K562 (cell line): ENCODE data around the gene ACAA2. TPM values are rescaled to one million over a fixed set of nuclear protein-coding genes. Genes with fewer than 3 reads are reported as not detected.
"Not testable (repeated sequence)": the region's sequence is repeated elsewhere in the genome, so short reads cannot be mapped to it uniquely, and the experiment has no call there.

Experiments used
- ATAC-seq: fragments of 200-7000 bp; cut with Tn5 transposase; 3 replicates; pipeline ENCODE4 v1.9.1; 2020; ENCODE audit warnings: moderate library complexity
- BruUV-seq: library from RNA; stranded (reverse); fragments of 400-500 nt; replicated peaks from 2 replicates; lab custom pipeline; 2021; lab: Mats Ljungman, UMichigan
- CTCF ChIA-PET: fragments of 300-600 bp; formaldehyde crosslinking; extraction: SDS; loops from one replicate; lab custom pipeline; 2021; ENCODE audit warnings: low intra/inter-chr PET ratio; lab: Yijun Ruan, JAX
- POLR2A ChIA-PET: fragments of 300-600, 350-650 bp; sonication (Branson Sonifier 250); formaldehyde crosslinking; extraction: SDS; loops from one replicate; lab custom pipeline; 2021; ENCODE audit warnings: antibody characterized with exemption, inconsistent platforms; lab: Yijun Ruan, JAX
- DNase-seq, 4 experiments: peaks; one replicate each; pipeline versions ENCODE4 v3.0.0 to v3.0.0-alpha.2; 2011 to 2018; ENCODE audit warnings: low spot score in 3 of 4, mixed read lengths in 3 of 4; ENCODE audit errors: extremely low read depth in 1 of 4
- FAIRE-seq: peaks from 2 replicates; lab custom pipeline; 2011; peaks lifted over from hg19 to GRCh38; lab: Jason Lieb, UNC
- H2AFZ ChIP-seq: 2 replicates; pipeline ENCODE4 v1.6.0; 2011; ENCODE audit warnings: low read depth, low read length, control low read depth, inconsistent platforms
- H3K27ac ChIP-seq: fragments of 200-600 bp; 3 replicates; pipeline ENCODE4 v1.8.0; 2011; ENCODE audit warnings: low read depth, mild to moderate bottlenecking, control low read depth, inconsistent platforms, low read length, moderate library complexity, mixed read lengths; ENCODE audit errors: extremely low read depth
- H3K27me3 ChIP-seq, 2 experiments: fragments of 300-600 bp in 1 of 2; 2 replicates in 1 of 2; 3 replicates in 1 of 2; pipeline versions ENCODE4 v1.6.0 to v1.8.0; 2011; ENCODE audit warnings: inconsistent platforms in 2 of 2, low read length in 2 of 2, mild to moderate bottlenecking in 1 of 2, mixed read lengths in 1 of 2, moderate library complexity in 1 of 2; ENCODE audit not compliant: control insufficient read depth in 2 of 2, insufficient read depth in 2 of 2
- H3K36me3 ChIP-seq: fragments of 300-600 bp; 3 replicates; pipeline ENCODE4 v1.8.0; 2011; ENCODE audit warnings: mild to moderate bottlenecking, low read length, inconsistent platforms; ENCODE audit not compliant: control insufficient read depth, insufficient read depth
- H3K4me1 ChIP-seq, 2 experiments: fragments of 200-600 bp in 1 of 2; replicated peaks in 1 of 2; 2 replicates in 1 of 2; 3 replicates in 1 of 2; pipeline versions ENCODE4 v1.5.1 to v1.8.0; 2011; ENCODE audit warnings: inconsistent platforms in 2 of 2, low read length in 2 of 2, mild to moderate bottlenecking in 1 of 2, mixed read lengths in 1 of 2, moderate library complexity in 1 of 2; ENCODE audit not compliant: control insufficient read depth in 2 of 2, insufficient read depth in 2 of 2
- H3K4me2 ChIP-seq: 2 replicates; pipeline ENCODE4 v1.6.1; 2011; ENCODE audit warnings: low read length, control low read depth, inconsistent platforms, mixed read lengths; ENCODE audit not compliant: insufficient read depth
- H3K4me3 ChIP-seq: fragments of 200-600 bp; sonication (generic), shearing (Covaris generic); 2 replicates; pipeline ENCODE4 v1.5.1; 2016; ENCODE audit warnings: control low read depth, inconsistent platforms
- H3K79me2 ChIP-seq: fragments of 200-600 bp; 3 replicates; pipeline ENCODE4 v1.8.0; 2011; ENCODE audit warnings: low read length, inconsistent platforms; ENCODE audit not compliant: control insufficient read depth, insufficient read depth
- H3K9ac ChIP-seq, 2 experiments: 2 replicates each; pipeline versions ENCODE4 v1.6.0 to v1.6.1; 2011; ENCODE audit warnings: low read depth in 2 of 2, low read length in 2 of 2, control low read depth in 1 of 2, inconsistent platforms in 1 of 2, mild to moderate bottlenecking in 1 of 2, mixed read lengths in 1 of 2; ENCODE audit not compliant: insufficient read depth in 1 of 2
- H3K9me1 ChIP-seq: one replicate; pipeline ENCODE4 v1.6.0; 2011; ENCODE audit warnings: inconsistent platforms, mild to moderate bottlenecking, low read length, moderate library complexity; ENCODE audit not compliant: control insufficient read depth, insufficient read depth
- H3K9me3 ChIP-seq: replicated peaks from 2 replicates; pipeline ENCODE4 v1.5.1; 2011; ENCODE audit warnings: low read depth, low read length, inconsistent platforms; ENCODE audit not compliant: control insufficient read depth, insufficient read depth
- H4K20me1 ChIP-seq: replicated peaks from 2 replicates; pipeline ENCODE4 v1.6.1; 2011; ENCODE audit warnings: low read length, inconsistent platforms, mixed read lengths; ENCODE audit not compliant: control insufficient read depth, insufficient read depth
- ZNF121 ChIP-seq: sonication (generic); formaldehyde crosslinking; conservative IDR thresholded peaks from 2 replicates; pipeline ENCODE4 v1.8.0; 2022; ENCODE audit warnings: missing genetic modification reagents
- ZNF263 ChIP-seq: sonication (generic); formaldehyde crosslinking; IDR thresholded peaks from 2 replicates; pipeline ENCODE4 v1.8.0; 2022; ENCODE audit warnings: mild to moderate bottlenecking, missing genetic modification reagents, borderline replicate concordance
- WGBS: fragments of 100-300 bp; shearing (Covaris generic); methylation state at CpG from one replicate; pipeline ENCODE4 v1.1.6; 2016; ENCODE audit warnings: low coverage, mixed read lengths; ENCODE audit not compliant: insufficient coverage; ENCODE audit errors: missing lambda C conversion rate; 5-methylcytosine and 5-hydroxymethylcytosine counted together
- in situ Hi-C: fragments of 300-500 bp; cut with MboI; formaldehyde crosslinking; loops from 4 replicates; pipeline ENCODE4 v1.15.0; 2018; ENCODE audit warnings: inconsistent platforms, mixed read lengths
- intact Hi-C: fragments of 100-400 bp; cut with micrococcal nuclease; formaldehyde crosslinking; loops from 2 replicates; pipeline ENCODE4 v1.14.2; 2022
- polyA plus RNA-seq, 8 experiments: library from polyadenylated mRNA; depleted of rRNA in 4 of 8; stranded (reverse) in 5 of 8; unstranded in 3 of 8; fragments of >200 nt; fragmentation: Nextera tagmentation in 2 of 8; fragmentation: Illumina TruSeq in 1 of 8; extraction: Ambion mirVana in 2 of 8; extraction: Trizol in 1 of 8; gene quantifications; 2 replicates each; pipeline versions ENCODE4 v1.2.1 to v1.2.3, GENCODE V29; 2011 to 2014; ENCODE audit warnings: inconsistent platforms in 1 of 8, missing spikeins in 1 of 8
- total RNA-seq, 7 experiments: library from RNA; depleted of rRNA in 6 of 7; stranded (reverse); fragments of >200 nt in 6 of 7; fragmentation: Illumina TruSeq in 2 of 7; extraction: Trizol in 2 of 7; gene quantifications; 2 replicates each; pipeline versions ENCODE4 v1.2.1 to v1.2.3, GENCODE V29; 2011 to 2021; ENCODE audit warnings: low replicate concordance in 1 of 7
- TF ChIP-seq, protein P1 (sequence below), 3 experiments: IDR thresholded peaks in 2 of 3; conservative IDR thresholded peaks in 1 of 3; 2 replicates each; pipeline ENCODE4 v1.5.1; 2011 to 2012; ENCODE audit warnings: low read length in 3 of 3, mild to moderate bottlenecking in 3 of 3, control low read depth in 2 of 3, improper control_type of control experiment in 1 of 3, inconsistent platforms in 1 of 3, low read depth in 1 of 3, mixed read lengths in 1 of 3, moderate library complexity in 1 of 3; ENCODE audit not compliant: insufficient read depth in 2 of 3

The ACAA2 gene
- total and polyA plus RNA-seq, 9 of the 15 experiments (the other 6 are each of a cell fraction or from before 2014, with no cell fraction given), result 13.2 to 31.5 (median 21.7) TPM

DNA sequence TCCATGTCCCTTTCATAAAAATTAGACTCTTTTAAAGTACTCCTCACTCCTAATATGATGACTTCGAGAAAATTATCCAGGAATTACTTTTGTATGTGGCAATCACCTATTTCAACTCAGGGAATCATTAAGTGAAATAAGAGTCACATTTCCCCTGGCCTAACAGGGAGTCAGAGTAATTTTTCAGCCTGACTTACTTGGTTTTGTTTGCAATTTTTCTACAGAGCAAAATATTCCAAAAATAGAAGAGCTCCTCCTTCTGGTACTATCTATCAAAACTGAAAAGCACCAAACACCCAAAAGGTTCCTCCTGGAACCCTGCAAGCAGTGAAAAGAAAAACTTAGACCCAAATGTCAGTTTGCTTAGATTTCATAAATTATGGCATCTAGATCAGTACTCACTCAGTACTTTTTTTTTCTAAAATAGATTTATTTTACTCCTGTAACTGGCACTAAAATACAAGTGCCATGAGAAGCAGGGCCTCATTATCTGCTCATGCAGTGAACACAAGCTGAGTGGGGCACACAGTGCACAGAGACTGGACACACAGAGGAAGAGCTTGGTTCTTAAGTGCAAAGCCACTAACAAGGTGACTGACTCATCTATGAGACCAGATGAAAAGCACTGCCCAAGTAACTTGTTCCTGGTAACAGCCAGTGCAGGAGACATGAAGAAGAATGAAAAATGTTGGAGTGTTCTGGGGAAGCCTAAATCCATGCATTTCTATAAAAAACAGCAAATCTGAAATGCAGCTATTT, 28.7 kb downstream of the ACAA2 start:
- FAIRE-seq, result peak; percentile 35
- WGBS, result 25% methylated on average over 1 of the region's 1 CpG
- no peaks in the 10 kb centered on the region for H3K79me2 ChIP-seq
- DNase-seq, result no peak
- no peaks in the 10 kb centered on the region for H3K27me3 ChIP-seq
- CTCF ChIA-PET, result no interaction called here
- no peak overlapping the region for H3K4me3 ChIP-seq
- peaks cover 7% of the 10 kb centered on the region; the same call in 2 of the 3 replicates for H3K36me3 ChIP-seq
- intact Hi-C loops (no loop called here), in situ Hi-C loops (no loop called here)
- no peaks in the 10 kb centered on the region for H3K9me3 ChIP-seq
- no peak overlapping the region for H3K9ac ChIP-seq
- POLR2A ChIA-PET, result interaction anchor here (1.3 kb wide), 1 partner anchor 10 kb away, joined by 3 read pairs; no protein-coding TSS in a partner anchor
- ATAC-seq, result no peak
- peaks cover 0 to 4% of the 10 kb centered on the region in 2 experiments; a peak in 2 of 5 replicates for H3K4me1 ChIP-seq
- no peaks in the 10 kb centered on the region for H3K9me1 ChIP-seq
- no peak overlapping the region for H3K27ac ChIP-seq
- no peaks in the 10 kb centered on the region for H4K20me1 ChIP-seq
- no peak overlapping the region for H3K4me2 ChIP-seq
- no peak for TF ChIP-seq ZNF263 (CRISPR knock-in tag)
- TF ChIP-seq, protein P1, sequence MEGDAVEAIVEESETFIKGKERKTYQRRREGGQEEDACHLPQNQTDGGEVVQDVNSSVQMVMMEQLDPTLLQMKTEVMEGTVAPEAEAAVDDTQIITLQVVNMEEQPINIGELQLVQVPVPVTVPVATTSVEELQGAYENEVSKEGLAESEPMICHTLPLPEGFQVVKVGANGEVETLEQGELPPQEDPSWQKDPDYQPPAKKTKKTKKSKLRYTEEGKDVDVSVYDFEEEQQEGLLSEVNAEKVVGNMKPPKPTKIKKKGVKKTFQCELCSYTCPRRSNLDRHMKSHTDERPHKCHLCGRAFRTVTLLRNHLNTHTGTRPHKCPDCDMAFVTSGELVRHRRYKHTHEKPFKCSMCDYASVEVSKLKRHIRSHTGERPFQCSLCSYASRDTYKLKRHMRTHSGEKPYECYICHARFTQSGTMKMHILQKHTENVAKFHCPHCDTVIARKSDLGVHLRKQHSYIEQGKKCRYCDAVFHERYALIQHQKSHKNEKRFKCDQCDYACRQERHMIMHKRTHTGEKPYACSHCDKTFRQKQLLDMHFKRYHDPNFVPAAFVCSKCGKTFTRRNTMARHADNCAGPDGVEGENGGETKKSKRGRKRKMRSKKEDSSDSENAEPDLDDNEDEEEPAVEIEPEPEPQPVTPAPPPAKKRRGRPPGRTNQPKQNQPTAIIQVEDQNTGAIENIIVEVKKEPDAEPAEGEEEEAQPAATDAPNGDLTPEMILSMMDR (IDR thresholded peaks at IDR 0.05 in 2 of 3, conservative IDR thresholded peaks at IDR 0.05 in 1 of 3; ENCODE audit: insufficient read depth in 2 of 3, low read depth in 1 of 3, low read length in 3 of 3), result peak in 1 of 3 experiments; percentile 14; a peak in 1 of 6 replicates
- no peak for TF ChIP-seq ZNF121 (CRISPR knock-in tag)
- no peak overlapping the region for H2AFZ ChIP-seq
- BruUV-seq, result no TSS peak

DNA sequence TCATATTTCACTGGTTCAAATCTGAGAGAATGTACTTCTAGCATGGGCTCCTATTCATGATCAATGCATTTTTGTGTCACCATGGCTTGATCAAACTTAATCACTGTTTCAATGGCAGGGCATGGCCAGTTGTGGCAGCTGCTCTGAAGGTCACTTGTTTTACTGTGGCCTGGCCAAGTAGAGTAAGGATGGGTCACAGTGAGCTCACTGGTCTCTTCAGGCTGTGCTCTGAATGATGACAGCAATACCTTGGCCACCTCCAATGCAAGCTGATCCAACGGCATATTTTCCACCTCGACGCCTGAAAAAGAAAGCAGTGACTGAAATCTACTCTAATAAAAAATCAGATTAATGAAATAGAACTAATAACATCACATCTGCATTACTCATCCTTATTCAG, 29.7 kb downstream of the ACAA2 start:
- H3K9me3 ChIP-seq, POLR2A ChIA-PET, H3K9ac ChIP-seq, intact Hi-C loops, H3K4me1 ChIP-seq, H3K9me1 ChIP-seq, H3K4me2 ChIP-seq, FAIRE-seq, H3K27me3 ChIP-seq, H2AFZ ChIP-seq, in situ Hi-C loops, H3K79me2 ChIP-seq, H3K27ac ChIP-seq, BruUV-seq, DNase-seq, H4K20me1 ChIP-seq, ATAC-seq, H3K36me3 ChIP-seq, H3K4me3 ChIP-seq, CTCF ChIA-PET: not testable (repeated sequence)
- WGBS, result 93% methylated on average over 3 of the region's 3 CpGs
